Tibial nerve (tissue), 4 donors: Measurements from ENCODE around the gene FNDC11. TPM values are rescaled to one million over a fixed set of nuclear protein-coding genes. Genes with fewer than 3 reads are reported as not detected.

Experiments
- DNase-seq, 2 donors: peaks; one replicate each; pipeline ENCODE4 v3.0.0-alpha.2; 2019; ENCODE audit warnings: low spot score in 2 of 2
- H3K27ac ChIP-seq, 4 donors: fragments of 200-600 bp; sonication (generic) in 3 of 4; one replicate each; pipeline ENCODE4 v1.5.1; 2017 to 2019; ENCODE audit warnings: mild to moderate bottlenecking in 1 of 4
- H3K27me3 ChIP-seq, 2 donors: fragments of 200-600 bp; sonication (generic) in 1 of 2; one replicate each; pipeline versions ENCODE4 v1.5.1 to v1.6.0; 2017 to 2019
- H3K36me3 ChIP-seq, 3 donors: fragments of 200-600 bp; sonication (generic); one replicate each; pipeline ENCODE4 v1.5.1; 2018 to 2019
- H3K4me1 ChIP-seq, 4 donors: fragments of 200-600 bp; sonication (generic) in 3 of 4; one replicate each; pipeline ENCODE4 v1.5.1; 2017 to 2019
- H3K4me3 ChIP-seq, 4 donors: fragments of 200-600 bp; sonication (generic) in 3 of 4; one replicate each; pipeline ENCODE4 v1.5.1; 2017 to 2019; ENCODE audit warnings: mild to moderate bottlenecking in 1 of 4, moderate library complexity in 1 of 4
- H3K9me3 ChIP-seq, 4 donors: fragments of 200-600 bp; sonication (generic) in 3 of 4; one replicate each; pipeline ENCODE4 v1.5.1; 2017 to 2019
- EP300 ChIP-seq, 2 donors: sonication (generic); formaldehyde crosslinking; IDR thresholded peaks; one replicate each; pipeline ENCODE4 v1.6.1; 2017; ENCODE audit warnings: antibody characterized with exemption in 2 of 2, mild to moderate bottlenecking in 1 of 2
- POLR2A ChIP-seq, 2 donors: fragments of 450-650 bp; IDR thresholded peaks; one replicate each; pipeline ENCODE4 v1.6.1; 2017; ENCODE audit warnings: antibody characterized with exemption in 2 of 2, mild to moderate bottlenecking in 2 of 2, moderate library complexity in 2 of 2
- WGBS, 2 donors: methylation state at CpG; one replicate each; pipeline ENCODE4 v1.1.5; 2018; 5-methylcytosine and 5-hydroxymethylcytosine counted together
- total RNA-seq, 4 donors: library from RNA; depleted of rRNA; stranded (reverse); fragments of >200 nt; gene quantifications; one replicate each; pipeline ENCODE4 v1.1.0, GENCODE V29; 2016
- TF ChIP-seq, protein P1 (sequence below), 5 experiments: fragments of 200-600 bp in 3 of 5; fragments of 450-650 bp in 2 of 5; sonication (generic) in 3 of 5; IDR thresholded peaks; one replicate each; pipeline ENCODE4 v1.5.1; 2016 to 2019; ENCODE audit warnings: antibody characterized with exemption in 5 of 5, mild to moderate bottlenecking in 3 of 5, moderate library complexity in 2 of 5

Gene FNDC11
- total RNA-seq, 4 donors from 2014 or later: 0.21 to 1.4 (median 0.30) TPM; not detected in 1

DNA sequence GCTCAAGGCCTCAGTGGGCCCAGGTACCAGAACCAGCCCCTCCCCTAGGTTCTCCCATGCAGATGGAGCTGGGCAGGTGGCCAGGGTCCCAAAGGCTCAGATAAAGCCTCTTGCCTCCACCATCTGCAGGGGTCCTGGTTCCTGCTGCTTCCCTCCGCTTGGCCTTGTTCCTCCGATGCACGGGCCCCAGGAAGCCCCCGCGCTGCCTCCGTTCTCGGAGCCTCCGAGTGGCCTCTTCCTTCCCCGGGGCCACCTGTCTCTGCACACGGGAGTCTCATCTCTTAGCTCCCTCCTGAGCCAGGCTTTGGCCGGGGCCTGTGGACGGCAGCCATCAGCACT is 14.9 kb upstream of the FNDC11 start:
- Histone ChIP-seq H3K4me3 (no peak overlapping the region), H3K9me3 (no peaks in the 10 kb centered on the region), H3K4me1 (peaks cover 0 to 42% (median 11%) of the 10 kb centered on the region in 4 donors), H3K27ac (no peak overlapping the region), H3K36me3 (no peaks in the 10 kb centered on the region), H3K27me3 (peaks cover 0 to 27% of the 10 kb centered on the region in 2 donors)
- TF ChIP-seq, protein P1, sequence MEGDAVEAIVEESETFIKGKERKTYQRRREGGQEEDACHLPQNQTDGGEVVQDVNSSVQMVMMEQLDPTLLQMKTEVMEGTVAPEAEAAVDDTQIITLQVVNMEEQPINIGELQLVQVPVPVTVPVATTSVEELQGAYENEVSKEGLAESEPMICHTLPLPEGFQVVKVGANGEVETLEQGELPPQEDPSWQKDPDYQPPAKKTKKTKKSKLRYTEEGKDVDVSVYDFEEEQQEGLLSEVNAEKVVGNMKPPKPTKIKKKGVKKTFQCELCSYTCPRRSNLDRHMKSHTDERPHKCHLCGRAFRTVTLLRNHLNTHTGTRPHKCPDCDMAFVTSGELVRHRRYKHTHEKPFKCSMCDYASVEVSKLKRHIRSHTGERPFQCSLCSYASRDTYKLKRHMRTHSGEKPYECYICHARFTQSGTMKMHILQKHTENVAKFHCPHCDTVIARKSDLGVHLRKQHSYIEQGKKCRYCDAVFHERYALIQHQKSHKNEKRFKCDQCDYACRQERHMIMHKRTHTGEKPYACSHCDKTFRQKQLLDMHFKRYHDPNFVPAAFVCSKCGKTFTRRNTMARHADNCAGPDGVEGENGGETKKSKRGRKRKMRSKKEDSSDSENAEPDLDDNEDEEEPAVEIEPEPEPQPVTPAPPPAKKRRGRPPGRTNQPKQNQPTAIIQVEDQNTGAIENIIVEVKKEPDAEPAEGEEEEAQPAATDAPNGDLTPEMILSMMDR (IDR thresholded peaks at IDR 0.05): no peak
- no peak for TF ChIP-seq POLR2A (IDR thresholded peaks at IDR 0.05)
- TF ChIP-seq EP300 (IDR thresholded peaks at IDR 0.05): no peak
- 78 to 82% methylated on average over 12 of the region's 12 CpGs for WGBS, 2 donors
- no peak for DNase-seq

DNA sequence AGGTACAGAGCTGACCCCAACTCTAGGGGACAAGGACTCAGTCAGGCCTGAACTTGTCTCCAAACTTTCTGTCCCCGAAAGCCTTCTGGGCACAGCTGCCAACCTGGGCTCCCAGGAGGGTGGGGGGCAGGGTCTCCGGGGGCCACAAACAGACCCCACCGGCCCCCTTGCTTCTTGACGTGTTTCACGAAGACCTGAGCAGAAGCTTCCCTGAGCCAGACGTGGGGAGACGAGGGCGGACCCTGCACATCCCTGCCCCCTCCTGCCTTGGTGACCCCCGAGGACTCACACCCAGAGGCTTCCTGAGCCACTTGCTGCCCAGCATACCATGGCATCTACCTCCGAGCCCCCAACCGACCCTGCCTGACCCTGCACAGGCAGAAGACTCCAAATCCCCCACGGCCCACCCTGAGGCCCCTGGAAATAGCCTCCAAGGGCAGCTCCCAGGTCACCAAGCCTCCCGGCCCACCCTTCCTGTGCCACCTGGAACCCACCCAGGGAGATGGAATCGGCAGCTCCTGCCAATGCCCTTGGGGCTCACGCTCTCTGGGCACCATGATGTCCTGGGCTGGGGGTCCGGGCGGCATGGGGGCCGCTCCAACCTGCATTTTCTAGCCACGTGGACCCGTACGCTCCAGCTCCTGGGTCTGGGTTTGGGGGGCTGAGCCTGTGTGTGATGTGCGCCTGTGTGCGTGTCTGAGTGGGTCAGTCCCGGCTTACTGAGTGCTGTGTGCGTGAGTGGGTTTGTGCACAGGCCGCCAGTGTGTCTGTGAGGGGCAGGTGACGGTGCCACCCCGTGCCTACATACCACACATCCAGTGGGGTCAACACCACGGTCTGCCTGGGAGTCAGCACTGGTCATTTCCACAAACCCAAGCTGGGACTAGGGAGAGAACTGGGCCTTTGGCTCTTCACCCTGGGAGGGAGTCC is 14.3 kb upstream of the FNDC11 start:
- WGBS, 2 donors: 86 to 93% methylated on average over 23 to 29 of the region's 29 CpGs
- Histone ChIP-seq H3K9me3 (no peaks in the 10 kb centered on the region), H3K4me3 (no peak overlapping the region), H3K27me3 (peaks cover 0 to 23% of the 10 kb centered on the region in 2 donors), H3K27ac (no peak overlapping the region), H3K4me1 (peaks cover 0 to 35% (median 9%) of the 10 kb centered on the region in 4 donors), H3K36me3 (no peaks in the 10 kb centered on the region)
- TF ChIP-seq, protein P1 (IDR thresholded peaks at IDR 0.05): no peak
- TF ChIP-seq POLR2A (IDR thresholded peaks at IDR 0.05) (no peak), EP300 (IDR thresholded peaks at IDR 0.05) (no peak)
- no peak for DNase-seq

DNA sequence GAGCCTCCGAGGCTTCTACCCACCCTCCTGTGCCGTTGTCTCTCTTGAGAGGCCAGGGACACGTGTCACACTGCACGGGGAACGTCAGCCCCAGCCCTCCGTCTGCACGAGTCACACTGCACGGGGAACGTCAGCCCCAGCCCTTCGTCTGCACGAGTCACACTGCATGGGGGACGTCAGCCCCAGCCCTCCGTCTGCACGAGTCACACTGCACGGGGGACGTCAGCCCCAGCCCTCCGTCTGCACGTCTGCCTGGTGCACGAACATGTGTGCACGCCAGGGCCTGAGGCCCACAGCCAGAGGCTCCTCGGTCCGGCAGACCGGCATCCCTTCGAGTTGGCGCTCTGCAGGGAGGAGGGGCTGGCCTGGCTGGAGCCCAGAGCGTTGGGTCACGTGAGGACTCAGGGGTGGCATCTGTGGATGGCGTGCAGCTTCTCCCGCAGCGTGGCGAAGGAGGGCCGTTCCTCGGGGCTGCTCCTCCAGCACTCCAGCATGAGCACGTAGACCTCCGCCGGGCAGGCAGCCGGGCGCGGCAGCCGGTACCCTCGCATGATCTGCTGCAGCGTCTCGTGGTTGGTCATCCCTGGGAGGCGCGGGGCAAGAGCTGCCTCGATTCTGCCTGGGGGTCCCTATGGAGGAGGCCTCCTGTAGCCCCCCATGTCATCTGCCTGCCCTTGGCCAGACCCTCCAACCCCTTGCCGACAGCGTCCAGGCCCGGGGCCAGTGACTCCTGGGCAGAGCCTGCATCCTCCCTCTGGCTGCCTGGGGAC is 13.4 kb upstream of the FNDC11 start:
- Histone ChIP-seq H3K27ac (no peak overlapping the region), H3K4me1 (peaks cover 0 to 27% (median 11%) of the 10 kb centered on the region in 4 donors), H3K27me3 (peaks cover 0 to 28% of the 10 kb centered on the region in 2 donors), H3K36me3 (no peaks in the 10 kb centered on the region), H3K9me3 (no peaks in the 10 kb centered on the region), H3K4me3 (no peak overlapping the region)
- no peak for DNase-seq
- no peak for TF ChIP-seq EP300 (IDR thresholded peaks at IDR 0.05)
- 62 to 70% methylated on average over 38 to 41 of the region's 49 CpGs for WGBS, 2 donors

DNA sequence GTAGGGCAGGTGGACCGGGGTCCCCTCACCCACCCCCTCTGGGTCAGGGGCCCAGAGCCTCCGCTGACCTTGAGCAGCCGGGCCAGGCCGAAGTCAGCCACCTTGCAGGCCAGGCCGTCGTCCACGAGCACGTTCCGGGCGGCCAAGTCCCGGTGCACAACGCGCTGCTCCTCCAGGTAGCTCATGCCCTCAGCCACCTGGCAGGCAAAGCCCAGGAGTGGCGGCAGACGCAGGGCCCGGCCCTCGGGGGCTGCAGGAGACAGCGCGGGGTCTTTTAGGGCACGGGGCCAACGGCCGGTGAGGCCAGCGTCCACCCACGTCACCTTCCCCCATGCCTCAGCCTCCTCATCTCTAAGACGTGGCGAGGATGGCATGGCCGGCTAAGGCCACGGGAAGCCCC is 12.6 kb upstream of the FNDC11 start:
- no peak overlapping the region for H3K27ac ChIP-seq
- no peak for TF ChIP-seq POLR2A (IDR thresholded peaks at IDR 0.05)
- no peak for TF ChIP-seq EP300 (IDR thresholded peaks at IDR 0.05)
- TF ChIP-seq, protein P1 (IDR thresholded peaks at IDR 0.05): no peak
- no peak for DNase-seq
- 92 to 94% methylated on average over 19 to 20 of the region's 28 CpGs for WGBS, 2 donors
- peaks cover 0 to 23% (median 12%) of the 10 kb centered on the region in 4 donors for H3K4me1 ChIP-seq
- no peaks in the 10 kb centered on the region for H3K36me3 ChIP-seq
- peaks cover 0 to 30% of the 10 kb centered on the region in 2 donors for H3K27me3 ChIP-seq
- H3K9me3 ChIP-seq: no peaks in the 10 kb centered on the region
- no peak overlapping the region for H3K4me3 ChIP-seq

DNA sequence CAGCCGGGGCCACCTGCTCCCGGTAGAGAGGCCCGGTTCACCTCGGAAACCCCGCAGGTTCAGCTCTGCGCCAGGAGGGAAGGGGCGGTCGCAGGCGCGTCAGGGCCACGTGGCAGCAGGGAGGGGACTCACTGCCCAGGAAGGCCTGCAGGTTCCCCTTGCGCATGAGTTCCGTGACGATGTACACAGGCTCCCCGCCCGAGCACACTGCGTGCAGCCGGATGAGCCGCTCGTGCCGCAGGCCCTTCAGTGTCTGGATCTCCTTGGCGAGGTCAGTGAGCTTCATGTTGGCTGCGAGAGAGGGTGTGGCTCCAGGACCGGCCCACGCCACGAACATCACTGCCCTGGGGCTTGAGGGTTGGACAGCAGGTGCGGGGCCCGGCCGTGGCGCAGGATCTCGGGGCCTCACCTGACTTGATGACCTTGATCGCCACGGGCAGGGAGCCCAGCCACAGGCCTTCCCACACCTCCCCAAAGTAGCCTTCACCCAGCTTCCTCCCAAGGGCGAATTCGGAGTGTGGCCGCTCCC is 11.9 kb upstream of the FNDC11 start:
- Histone ChIP-seq H3K27ac (no peak overlapping the region), H3K4me1 (peaks cover 0 to 17% (median 8%) of the 10 kb centered on the region in 4 donors), H3K36me3 (no peaks in the 10 kb centered on the region), H3K4me3 (no peak overlapping the region), H3K9me3 (no peaks in the 10 kb centered on the region), H3K27me3 (peaks cover 0 to 30% of the 10 kb centered on the region in 2 donors)
- TF ChIP-seq POLR2A (IDR thresholded peaks at IDR 0.05) (no peak), EP300 (IDR thresholded peaks at IDR 0.05) (no peak)
- TF ChIP-seq, protein P1 (IDR thresholded peaks at IDR 0.05): no peak
- no peak for DNase-seq
- WGBS, 2 donors: 79 to 82% methylated on average over 18 to 23 of the region's 36 CpGs
